ENCODE data around the gene PNMA6A.
"Not testable (repeated sequence)": the region's sequence is repeated elsewhere in the genome, so short reads cannot be mapped to it uniquely, and the experiment has no call there.

DNA sequence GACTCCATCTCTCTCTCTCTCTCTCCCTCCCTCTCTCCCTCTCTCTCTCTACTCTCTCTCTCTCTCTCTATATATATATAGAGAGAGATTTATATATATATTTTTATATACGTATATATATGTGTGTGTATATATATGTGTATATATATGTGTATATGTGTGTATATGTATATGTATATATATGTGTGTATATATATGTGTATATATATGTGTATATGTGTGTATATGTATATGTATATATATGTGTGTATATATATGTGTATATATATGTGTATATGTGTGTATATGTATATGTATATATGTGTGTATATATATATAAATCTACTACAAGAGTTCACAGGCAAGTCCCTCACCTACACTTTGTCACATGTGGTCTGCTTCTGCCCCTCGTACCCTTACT lies 45.8 kb upstream of the PNMA6A start:
- not testable (repeated sequence) for TF ChIP-seq POLR2A, CTCF (IDR thresholded peaks at IDR 0.05)
